Measurements from ENCODE around the gene MFSD1.

DNA sequence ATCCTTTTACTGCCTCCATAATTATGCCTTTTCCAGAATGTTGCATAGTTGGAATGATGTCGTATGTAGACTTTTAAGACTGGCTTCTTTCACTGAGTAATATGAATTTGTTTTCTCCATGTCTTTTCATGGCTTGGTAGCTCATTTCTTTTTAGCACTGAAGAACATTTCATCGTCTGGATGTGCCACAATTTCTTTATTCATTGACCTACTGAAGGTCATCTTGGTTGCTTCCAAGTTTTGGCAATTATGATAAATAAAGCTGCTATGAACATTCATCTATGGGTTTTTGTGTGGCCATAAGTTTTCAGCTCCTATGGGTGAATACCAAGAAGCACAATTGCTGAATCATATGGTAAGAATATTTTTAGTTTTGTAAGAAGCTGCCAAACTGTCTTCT lies 46.4 kb upstream of the MFSD1 start:
- TF ChIP-seq, protein P1, sequence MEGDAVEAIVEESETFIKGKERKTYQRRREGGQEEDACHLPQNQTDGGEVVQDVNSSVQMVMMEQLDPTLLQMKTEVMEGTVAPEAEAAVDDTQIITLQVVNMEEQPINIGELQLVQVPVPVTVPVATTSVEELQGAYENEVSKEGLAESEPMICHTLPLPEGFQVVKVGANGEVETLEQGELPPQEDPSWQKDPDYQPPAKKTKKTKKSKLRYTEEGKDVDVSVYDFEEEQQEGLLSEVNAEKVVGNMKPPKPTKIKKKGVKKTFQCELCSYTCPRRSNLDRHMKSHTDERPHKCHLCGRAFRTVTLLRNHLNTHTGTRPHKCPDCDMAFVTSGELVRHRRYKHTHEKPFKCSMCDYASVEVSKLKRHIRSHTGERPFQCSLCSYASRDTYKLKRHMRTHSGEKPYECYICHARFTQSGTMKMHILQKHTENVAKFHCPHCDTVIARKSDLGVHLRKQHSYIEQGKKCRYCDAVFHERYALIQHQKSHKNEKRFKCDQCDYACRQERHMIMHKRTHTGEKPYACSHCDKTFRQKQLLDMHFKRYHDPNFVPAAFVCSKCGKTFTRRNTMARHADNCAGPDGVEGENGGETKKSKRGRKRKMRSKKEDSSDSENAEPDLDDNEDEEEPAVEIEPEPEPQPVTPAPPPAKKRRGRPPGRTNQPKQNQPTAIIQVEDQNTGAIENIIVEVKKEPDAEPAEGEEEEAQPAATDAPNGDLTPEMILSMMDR (IDR thresholded peaks at IDR 0.05) = no peak
- no peak for TF ChIP-seq POLR2AphosphoS5 (IDR thresholded peaks at IDR 0.05)
- no peak for TF ChIP-seq EP300 (IDR thresholded peaks at IDR 0.05; ENCODE audit: low read depth)
- no peak for TF ChIP-seq POLR2A (IDR thresholded peaks at IDR 0.05)

Measured in transverse colon (tissue), 4 donors.